ENCODE results near the gene SYNGAP1.

GRCh38 chr6:33437666-33438065 lies 17.8 kb downstream of the SYNGAP1 start:
- no peak for TF ChIP-seq EZH2 (IDR thresholded peaks at IDR 0.05; ENCODE audit: borderline replicate concordance, low read depth, low read length, severe bottlenecking)
- TF ChIP-seq CTCF (IDR thresholded peaks at IDR 0.05; ENCODE audit: borderline replicate concordance, extremely low read depth, low read length, poor library complexity, severe bottlenecking) = no peak

Measured in DND-41 (cell line).